ENCODE data around the gene MORN4.

The MORN4 gene

DNA sequence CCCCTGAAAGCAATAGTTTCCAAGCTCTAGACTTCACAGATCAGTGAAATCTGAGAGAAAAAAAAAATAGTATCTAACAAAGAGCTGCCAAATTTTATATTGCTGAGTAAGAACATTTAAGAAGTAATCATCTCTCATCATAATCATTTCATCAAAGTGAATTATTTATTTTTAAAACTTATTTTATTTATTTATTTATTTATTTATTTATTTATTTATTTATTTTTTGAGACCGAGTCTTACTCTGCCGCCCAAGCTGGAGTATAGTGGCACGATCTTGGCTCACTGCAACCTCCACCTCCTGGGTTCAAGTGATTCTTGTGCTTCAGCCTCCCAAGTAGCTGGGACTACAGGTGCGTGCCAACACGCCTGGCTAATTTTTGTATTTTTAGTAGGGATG lies 56.8 kb downstream of the MORN4 start (continued):
- TF ChIP-seq ZNF202 (tag by site-specific recombination; IDR thresholded peaks at IDR 0.05; ENCODE audit: borderline replicate concordance) (peak; percentile 78; the same call in 1 of the 2 replicates), ZBTB8A (tag by site-specific recombination; IDR thresholded peaks at IDR 0.05) (peak; percentile 85), ZNF24 (tag by site-specific recombination; IDR thresholded peaks at IDR 0.05) (peak; percentile 36; the same call in 1 of the 2 replicates), ZNF354C (tag by site-specific recombination; IDR thresholded peaks at IDR 0.05; ENCODE audit: borderline replicate concordance, low read depth) (0 out of 2 replicates have a peak, but pooled peaks have one; percentile 32), ZNF623 (tag by site-specific recombination; IDR thresholded peaks at IDR 0.05) (peak; percentile 86), ZNF560 (tag by site-specific recombination; IDR thresholded peaks at IDR 0.05; ENCODE audit: borderline replicate concordance) (peak; percentile 86), ZBTB1 (tag by site-specific recombination; IDR thresholded peaks at IDR 0.05) (0 out of 2 replicates have a peak, but pooled peaks have one; percentile 53), ZNF558 (tag by site-specific recombination; IDR thresholded peaks at IDR 0.05) (peak; percentile 79; the same call in 1 of the 2 replicates), ZBTB21 (tag by site-specific recombination; IDR thresholded peaks at IDR 0.05) (peak; percentile 54; the same call in 1 of the 2 replicates), ZNF791 (tag by site-specific recombination; IDR thresholded peaks at IDR 0.05) (0 out of 2 replicates have a peak, but pooled peaks have one; percentile 27), ZNF664 (tag by site-specific recombination; IDR thresholded peaks at IDR 0.05) (peak; percentile 85), ZXDB (tag by site-specific recombination; IDR thresholded peaks at IDR 0.05) (peak; percentile 81; the same call in 1 of the 2 replicates), ZNF140 (tag by site-specific recombination; IDR thresholded peaks at IDR 0.05) (peak; percentile 93), ZNF366 (tag by site-specific recombination; conservative IDR thresholded peaks at IDR 0.05) (0 out of 2 replicates have a peak, but pooled peaks have one; percentile 36), ZNF394 (tag by site-specific recombination; IDR thresholded peaks at IDR 0.05; ENCODE audit: borderline replicate concordance) (peak; percentile 97), ZNF19 (tag by site-specific recombination; IDR thresholded peaks at IDR 0.05; ENCODE audit: low read depth) (0 out of 2 replicates have a peak, but pooled peaks have one; percentile 38), MZF1 (tag by site-specific recombination; IDR thresholded peaks at IDR 0.05; ENCODE audit: borderline replicate concordance) (peak; percentile 27; the same call in 1 of the 2 replicates), ZNF654 (tag by site-specific recombination; IDR thresholded peaks at IDR 0.05; ENCODE audit: low read depth) (peak; percentile 46), ZNF404 (tag by site-specific recombination; IDR thresholded peaks at IDR 0.05) (0 out of 2 replicates have a peak, but pooled peaks have one; percentile 65), ZNF501 (tag by site-specific recombination; IDR thresholded peaks at IDR 0.05) (peak; percentile 82; the same call in 1 of the 2 replicates), ZNF138 (tag by site-specific recombination; IDR thresholded peaks at IDR 0.05; ENCODE audit: borderline replicate concordance) (0 out of 2 replicates have a peak, but pooled peaks have one; percentile 49), ZNF629 (tag by site-specific recombination; IDR thresholded peaks at IDR 0.05) (peak; percentile 77), ZFP37 (tag by site-specific recombination; IDR thresholded peaks at IDR 0.05) (peak; percentile 83; the same call in 1 of the 2 replicates)
- TF ChIP-seq, protein P1, sequence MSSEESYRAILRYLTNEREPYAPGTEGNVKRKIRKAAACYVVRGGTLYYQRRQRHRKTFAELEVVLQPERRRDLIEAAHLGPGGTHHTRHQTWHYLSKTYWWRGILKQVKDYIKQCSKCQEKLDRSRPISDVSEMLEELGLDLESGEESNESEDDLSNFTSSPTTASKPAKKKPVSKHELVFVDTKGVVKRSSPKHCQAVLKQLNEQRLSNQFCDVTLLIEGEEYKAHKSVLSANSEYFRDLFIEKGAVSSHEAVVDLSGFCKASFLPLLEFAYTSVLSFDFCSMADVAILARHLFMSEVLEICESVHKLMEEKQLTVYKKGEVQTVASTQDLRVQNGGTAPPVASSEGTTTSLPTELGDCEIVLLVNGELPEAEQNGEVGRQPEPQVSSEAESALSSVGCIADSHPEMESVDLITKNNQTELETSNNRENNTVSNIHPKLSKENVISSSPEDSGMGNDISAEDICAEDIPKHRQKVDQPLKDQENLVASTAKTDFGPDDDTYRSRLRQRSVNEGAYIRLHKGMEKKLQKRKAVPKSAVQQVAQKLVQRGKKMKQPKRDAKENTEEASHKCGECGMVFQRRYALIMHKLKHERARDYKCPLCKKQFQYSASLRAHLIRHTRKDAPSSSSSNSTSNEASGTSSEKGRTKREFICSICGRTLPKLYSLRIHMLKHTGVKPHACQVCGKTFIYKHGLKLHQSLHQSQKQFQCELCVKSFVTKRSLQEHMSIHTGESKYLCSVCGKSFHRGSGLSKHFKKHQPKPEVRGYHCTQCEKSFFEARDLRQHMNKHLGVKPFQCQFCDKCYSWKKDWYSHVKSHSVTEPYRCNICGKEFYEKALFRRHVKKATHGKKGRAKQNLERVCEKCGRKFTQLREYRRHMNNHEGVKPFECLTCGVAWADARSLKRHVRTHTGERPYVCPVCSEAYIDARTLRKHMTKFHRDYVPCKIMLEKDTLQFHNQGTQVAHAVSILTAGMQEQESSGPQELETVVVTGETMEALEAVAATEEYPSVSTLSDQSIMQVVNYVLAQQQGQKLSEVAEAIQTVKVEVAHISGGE (tag by site-specific recombination; conservative IDR thresholded peaks at IDR 0.05; ENCODE audit: low read depth) = peak; percentile 83
- TF ChIP-seq, protein P2, sequence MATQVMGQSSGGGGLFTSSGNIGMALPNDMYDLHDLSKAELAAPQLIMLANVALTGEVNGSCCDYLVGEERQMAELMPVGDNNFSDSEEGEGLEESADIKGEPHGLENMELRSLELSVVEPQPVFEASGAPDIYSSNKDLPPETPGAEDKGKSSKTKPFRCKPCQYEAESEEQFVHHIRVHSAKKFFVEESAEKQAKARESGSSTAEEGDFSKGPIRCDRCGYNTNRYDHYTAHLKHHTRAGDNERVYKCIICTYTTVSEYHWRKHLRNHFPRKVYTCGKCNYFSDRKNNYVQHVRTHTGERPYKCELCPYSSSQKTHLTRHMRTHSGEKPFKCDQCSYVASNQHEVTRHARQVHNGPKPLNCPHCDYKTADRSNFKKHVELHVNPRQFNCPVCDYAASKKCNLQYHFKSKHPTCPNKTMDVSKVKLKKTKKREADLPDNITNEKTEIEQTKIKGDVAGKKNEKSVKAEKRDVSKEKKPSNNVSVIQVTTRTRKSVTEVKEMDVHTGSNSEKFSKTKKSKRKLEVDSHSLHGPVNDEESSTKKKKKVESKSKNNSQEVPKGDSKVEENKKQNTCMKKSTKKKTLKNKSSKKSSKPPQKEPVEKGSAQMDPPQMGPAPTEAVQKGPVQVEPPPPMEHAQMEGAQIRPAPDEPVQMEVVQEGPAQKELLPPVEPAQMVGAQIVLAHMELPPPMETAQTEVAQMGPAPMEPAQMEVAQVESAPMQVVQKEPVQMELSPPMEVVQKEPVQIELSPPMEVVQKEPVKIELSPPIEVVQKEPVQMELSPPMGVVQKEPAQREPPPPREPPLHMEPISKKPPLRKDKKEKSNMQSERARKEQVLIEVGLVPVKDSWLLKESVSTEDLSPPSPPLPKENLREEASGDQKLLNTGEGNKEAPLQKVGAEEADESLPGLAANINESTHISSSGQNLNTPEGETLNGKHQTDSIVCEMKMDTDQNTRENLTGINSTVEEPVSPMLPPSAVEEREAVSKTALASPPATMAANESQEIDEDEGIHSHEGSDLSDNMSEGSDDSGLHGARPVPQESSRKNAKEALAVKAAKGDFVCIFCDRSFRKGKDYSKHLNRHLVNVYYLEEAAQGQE (tag by site-specific recombination; IDR thresholded peaks at IDR 0.05) = peak; percentile 77
- TF ChIP-seq, protein P3, sequence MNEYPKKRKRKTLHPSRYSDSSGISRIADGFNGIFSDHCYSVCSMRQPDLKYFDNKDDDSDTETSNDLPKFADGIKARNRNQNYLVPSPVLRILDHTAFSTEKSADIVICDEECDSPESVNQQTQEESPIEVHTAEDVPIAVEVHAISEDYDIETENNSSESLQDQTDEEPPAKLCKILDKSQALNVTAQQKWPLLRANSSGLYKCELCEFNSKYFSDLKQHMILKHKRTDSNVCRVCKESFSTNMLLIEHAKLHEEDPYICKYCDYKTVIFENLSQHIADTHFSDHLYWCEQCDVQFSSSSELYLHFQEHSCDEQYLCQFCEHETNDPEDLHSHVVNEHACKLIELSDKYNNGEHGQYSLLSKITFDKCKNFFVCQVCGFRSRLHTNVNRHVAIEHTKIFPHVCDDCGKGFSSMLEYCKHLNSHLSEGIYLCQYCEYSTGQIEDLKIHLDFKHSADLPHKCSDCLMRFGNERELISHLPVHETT (tag by site-specific recombination; IDR thresholded peaks at IDR 0.05) = peak; percentile 70; the same call in 1 of the 2 replicates
- TF ChIP-seq, protein P4, sequence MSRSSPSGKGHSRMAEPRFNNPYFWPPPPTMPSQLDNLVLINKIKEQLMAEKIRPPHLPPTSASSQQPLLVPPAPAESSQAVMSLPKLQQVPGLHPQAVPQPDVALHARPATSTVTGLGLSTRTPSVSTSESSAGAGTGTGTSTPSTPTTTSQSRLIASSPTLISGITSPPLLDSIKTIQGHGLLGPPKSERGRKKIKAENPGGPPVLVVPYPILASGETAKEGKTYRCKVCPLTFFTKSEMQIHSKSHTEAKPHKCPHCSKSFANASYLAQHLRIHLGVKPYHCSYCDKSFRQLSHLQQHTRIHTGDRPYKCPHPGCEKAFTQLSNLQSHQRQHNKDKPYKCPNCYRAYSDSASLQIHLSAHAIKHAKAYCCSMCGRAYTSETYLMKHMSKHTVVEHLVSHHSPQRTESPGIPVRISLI (tag by site-specific recombination; IDR thresholded peaks at IDR 0.05) = 0 out of 2 replicates have a peak, but pooled peaks have one; percentile 27
- TF ChIP-seq, protein P5, sequence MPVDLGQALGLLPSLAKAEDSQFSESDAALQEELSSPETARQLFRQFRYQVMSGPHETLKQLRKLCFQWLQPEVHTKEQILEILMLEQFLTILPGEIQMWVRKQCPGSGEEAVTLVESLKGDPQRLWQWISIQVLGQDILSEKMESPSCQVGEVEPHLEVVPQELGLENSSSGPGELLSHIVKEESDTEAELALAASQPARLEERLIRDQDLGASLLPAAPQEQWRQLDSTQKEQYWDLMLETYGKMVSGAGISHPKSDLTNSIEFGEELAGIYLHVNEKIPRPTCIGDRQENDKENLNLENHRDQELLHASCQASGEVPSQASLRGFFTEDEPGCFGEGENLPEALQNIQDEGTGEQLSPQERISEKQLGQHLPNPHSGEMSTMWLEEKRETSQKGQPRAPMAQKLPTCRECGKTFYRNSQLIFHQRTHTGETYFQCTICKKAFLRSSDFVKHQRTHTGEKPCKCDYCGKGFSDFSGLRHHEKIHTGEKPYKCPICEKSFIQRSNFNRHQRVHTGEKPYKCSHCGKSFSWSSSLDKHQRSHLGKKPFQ (tag by site-specific recombination; IDR thresholded peaks at IDR 0.05) = 0 out of 2 replicates have a peak, but pooled peaks have one; percentile 18
